ENCODE results near the gene DTNBP1.

DTNBP1 gene

GRCh38 chr6:15527838-15528617 is 134.8 kb downstream of the DTNBP1 start:
- Histone ChIP-seq H3K4me1 (ENCODE audit: control insufficient read depth in 1 of 2, insufficient read depth in 1 of 2, low read depth in 1 of 2, low read length in 1 of 2) (peaks cover 0 to under 1% of the 10 kb centered on the region in 2 experiments), H3K4me3 (ENCODE audit: low read depth in 1 of 2, low read length in 1 of 2) (no peak overlapping the region), H3K36me3 (peaks cover 47% of the 10 kb centered on the region), H3K27me3 (no peaks in the 10 kb centered on the region), H3K9me3 (no peaks in the 10 kb centered on the region), H3K27ac (no peak overlapping the region)
- TF ChIP-seq CTCF (IDR thresholded peaks at IDR 0.05) = no peak

- Histone ChIP-seq H3K27me3 (no peaks in the 10 kb centered on the region), H3K36me3 (peaks cover 57% of the 10 kb centered on the region), H3K9me3 (no peaks in the 10 kb centered on the region), H3K27ac (no peak overlapping the region), H3K4me3 (ENCODE audit: low read depth in 1 of 2, low read length in 1 of 2) (no peak overlapping the region), H3K4me1 (ENCODE audit: control insufficient read depth in 1 of 2, insufficient read depth in 1 of 2, low read depth in 1 of 2, low read length in 1 of 2) (peaks cover 7 to 18% of the 10 kb centered on the region in 2 experiments)
- no peak for TF ChIP-seq CTCF (IDR thresholded peaks at IDR 0.05)
Measured at GRCh38 chr6:15526212-15526701, 136.6 kb downstream of the DTNBP1 start.

GRCh38 chr6:15524861-15525401 is 137.9 kb downstream of the DTNBP1 start:
- H3K27ac ChIP-seq = no peak overlapping the region
- no peaks in the 10 kb centered on the region for H3K27me3 ChIP-seq
- TF ChIP-seq CTCF (IDR thresholded peaks at IDR 0.05) = no peak
- H3K36me3 ChIP-seq = peaks cover 62% of the 10 kb centered on the region
- no peak overlapping the region for H3K4me3 ChIP-seq (ENCODE audit: low read depth in 1 of 2, low read length in 1 of 2)
- no peaks in the 10 kb centered on the region for H3K9me3 ChIP-seq
- H3K4me1 ChIP-seq (ENCODE audit: control insufficient read depth in 1 of 2, insufficient read depth in 1 of 2, low read depth in 1 of 2, low read length in 1 of 2) = peaks cover 7 to 20% of the 10 kb centered on the region in 2 experiments

- peaks cover 72% of the 10 kb centered on the region for H3K36me3 ChIP-seq
- no peaks in the 10 kb centered on the region for H3K9me3 ChIP-seq
- no peak overlapping the region for H3K27ac ChIP-seq
Measured at GRCh38 chr6:15523679-15524630, 138.9 kb downstream of the DTNBP1 start.

More at GRCh38 chr6:15523679-15524630, 138.9 kb downstream of the DTNBP1 start:
- Histone ChIP-seq H3K4me1 (ENCODE audit: control insufficient read depth in 1 of 2, insufficient read depth in 1 of 2, low read depth in 1 of 2, low read length in 1 of 2) (peaks cover 7 to 20% of the 10 kb centered on the region in 2 experiments), H3K4me3 (ENCODE audit: low read depth in 1 of 2, low read length in 1 of 2) (no peak overlapping the region), H3K27me3 (no peaks in the 10 kb centered on the region)
- TF ChIP-seq CTCF (IDR thresholded peaks at IDR 0.05) = no peak
